Keratinocyte (primary cell): ENCODE measurements around the gene GABPB2. TPM values are rescaled to one million over a fixed set of nuclear protein-coding genes. Genes with fewer than 3 reads are reported as not detected.

Source experiments
- DNase-seq: peaks from one replicate; pipeline ENCODE4 v3.0.0-alpha.2; 2011; ENCODE audit warnings: low read depth, missing footprints, low spot score
- FAIRE-seq: peaks from 2 replicates; lab custom pipeline; 2011; peaks lifted over from hg19 to GRCh38; lab: Jason Lieb, UNC
- H2AFZ ChIP-seq: 2 replicates; pipeline ENCODE4 v1.6.0; 2012; ENCODE audit warnings: low read length, control low read depth, inconsistent platforms; ENCODE audit not compliant: control insufficient read depth
- H3K27ac ChIP-seq: 2 replicates; pipeline ENCODE4 v1.5.1; 2011; ENCODE audit warnings: low read length; ENCODE audit not compliant: control insufficient read depth, insufficient read depth
- H3K27me3 ChIP-seq: 3 replicates; pipeline ENCODE4 v1.6.0; 2011; ENCODE audit warnings: low read length; ENCODE audit not compliant: control insufficient read depth, insufficient read depth; ENCODE audit errors: extremely low read depth
- H3K36me3 ChIP-seq, 2 experiments: 2 replicates in 1 of 2; 3 replicates in 1 of 2; pipeline ENCODE4 v1.5.1; 2011; ENCODE audit warnings: low read length in 2 of 2, mild to moderate bottlenecking in 1 of 2; ENCODE audit not compliant: control insufficient read depth in 2 of 2, insufficient read depth in 2 of 2; ENCODE audit errors: extremely low read depth in 1 of 2
- H3K4me1 ChIP-seq: 3 replicates; pipeline ENCODE4 v1.5.1; 2011; ENCODE audit warnings: low read length; ENCODE audit not compliant: control insufficient read depth, insufficient read depth; ENCODE audit errors: extremely low read depth
- H3K4me2 ChIP-seq: 3 replicates; pipeline ENCODE4 v1.6.0; 2011; ENCODE audit warnings: low read depth, low read length; ENCODE audit not compliant: control insufficient read depth, insufficient read depth; ENCODE audit errors: extremely low read depth
- H3K4me3 ChIP-seq, 3 experiments: fragments of 200-600 bp in 1 of 3; sonication (generic) in 1 of 3; 2 replicates in 2 of 3; 3 replicates in 1 of 3; pipeline ENCODE4 v1.5.1; 2011 to 2016; ENCODE audit warnings: low read length in 3 of 3, mild to moderate bottlenecking in 3 of 3, control low read depth in 2 of 3, inconsistent platforms in 1 of 3, low read depth in 1 of 3, mixed read lengths in 1 of 3, mixed run types in 1 of 3, moderate library complexity in 1 of 3; ENCODE audit not compliant: control insufficient read depth in 2 of 3, insufficient read depth in 2 of 3; ENCODE audit errors: extremely low read depth in 1 of 3
- H3K79me2 ChIP-seq: 2 replicates; pipeline ENCODE4 v1.6.0; 2012; ENCODE audit warnings: low read length; ENCODE audit not compliant: control insufficient read depth, insufficient read depth
- H3K9ac ChIP-seq: 3 replicates; pipeline ENCODE4 v1.6.0; 2011; ENCODE audit warnings: low read length; ENCODE audit not compliant: control insufficient read depth, insufficient read depth; ENCODE audit errors: extremely low read depth
- H3K9me1 ChIP-seq: 3 replicates; pipeline ENCODE4 v1.6.0; 2011; ENCODE audit warnings: low read length; ENCODE audit not compliant: control insufficient read depth, insufficient read depth; ENCODE audit errors: extremely low read depth
- H3K9me3 ChIP-seq: 2 replicates; pipeline ENCODE4 v1.5.1; 2012; ENCODE audit warnings: low read depth, low read length; ENCODE audit not compliant: control insufficient read depth
- H4K20me1 ChIP-seq: 3 replicates; pipeline ENCODE4 v1.6.0; 2011; ENCODE audit warnings: low read length; ENCODE audit not compliant: control insufficient read depth, insufficient read depth; ENCODE audit errors: extremely low read depth
- CTCF ChIP-seq, 3 experiments: IDR thresholded peaks in 1 of 3; conservative IDR thresholded peaks in 1 of 3; optimal IDR thresholded peaks in 1 of 3; 2 replicates in 2 of 3; 3 replicates in 1 of 3; pipeline versions ENCODE3 to v1.5.1; 2011; ENCODE audit warnings: low read length in 3 of 3, mild to moderate bottlenecking in 3 of 3, moderate library complexity in 2 of 3, control low read depth in 1 of 3, inconsistent platforms in 1 of 3; ENCODE audit not compliant: insufficient read depth in 2 of 3; ENCODE audit errors: extremely low read depth in 1 of 3
- EZH2 ChIP-seq: IDR thresholded peaks from one replicate; pipeline ENCODE4 v1.6.1; 2012; ENCODE audit warnings: inconsistent platforms, mild to moderate bottlenecking, low read length, moderate library complexity
- dilution Hi-C: fragments of 300-500 bp; cut with MboI; formaldehyde crosslinking; loops from one replicate; pipeline ENCODE4 v1.7.0; 2020; ENCODE audit warnings: low sequenced_read_pairs; ENCODE audit not compliant: extremely low pct_ligation_motif_present
- polyA plus RNA-seq, 5 experiments: library from polyadenylated mRNA; depleted of rRNA in 3 of 5; stranded (reverse) in 3 of 5; stranded (forward) in 1 of 5; unstranded in 1 of 5; fragments of >200 nt; gene quantifications; 1 replicate in 1 of 5; 2 replicates in 3 of 5; 3 replicates in 1 of 5; pipeline versions ENCODE4 v1.2.1 to v1.2.3, GENCODE V29; 2011 to 2012; ENCODE audit warnings: missing spikeins in 2 of 5, low read depth in 1 of 5, low replicate concordance in 1 of 5

GABPB2 gene
- polyA plus RNA-seq, 1 donor (not counting 4 experiments of a cell fraction or from before 2014, with no cell fraction given): 13.3 TPM

- H4K20me1 ChIP-seq: no peaks in the 10 kb centered on the region
- no peak overlapping the region for H2AFZ ChIP-seq
- no peak overlapping the region for H3K4me2 ChIP-seq
- H3K9me1 ChIP-seq: no peaks in the 10 kb centered on the region
- dilution Hi-C loops: no loop called here
- no peak overlapping the region for H3K4me3 ChIP-seq
- no peak for DNase-seq
- peaks cover 15% of the 10 kb centered on the region for H3K4me1 ChIP-seq
- FAIRE-seq: no peak
- H3K79me2 ChIP-seq: no peaks in the 10 kb centered on the region
- peaks cover 15% of the 10 kb centered on the region for H3K27me3 ChIP-seq
- H3K27ac ChIP-seq: no peak overlapping the region
- H3K36me3 ChIP-seq: no peaks in the 10 kb centered on the region
- H3K9me3 ChIP-seq: no peaks in the 10 kb centered on the region
- H3K9ac ChIP-seq: no peak overlapping the region
- TF ChIP-seq EZH2: no peak
- TF ChIP-seq CTCF (optimal IDR thresholded peaks at IDR 0.05 in 1 of 3, IDR thresholded peaks at IDR 0.05 in 1 of 3, conservative IDR thresholded peaks at IDR 0.05 in 1 of 3; ENCODE audit: extremely low read depth in 1 of 3, insufficient read depth in 2 of 3, low read length in 3 of 3): no peak
These were observed 72.5 kb downstream of the GABPB2 start for GRCh38 chr1:151143057-151143435.

DNA sequence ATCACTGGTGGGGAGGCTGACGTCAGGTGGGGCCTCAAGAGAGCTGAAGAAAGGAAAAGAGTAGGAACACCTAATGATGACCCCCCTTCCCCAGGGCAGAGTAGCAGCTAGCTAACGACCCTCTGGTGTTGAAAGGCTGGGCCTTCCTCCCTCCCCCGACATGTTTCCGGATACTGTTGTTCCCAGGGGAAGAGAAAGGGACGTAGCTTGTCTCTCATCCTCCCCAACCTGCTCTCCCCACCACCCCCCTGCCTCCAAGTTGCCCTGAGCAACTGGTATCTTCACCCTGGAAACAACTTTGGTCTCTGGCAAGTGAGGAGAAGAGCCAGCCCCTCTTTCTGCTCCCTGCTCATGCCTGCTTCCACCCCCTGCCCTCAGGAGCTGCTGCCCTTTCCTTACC is 73.4 kb downstream of the GABPB2 start:
- Histone ChIP-seq H2AFZ (no peak overlapping the region), H3K9me3 (no peaks in the 10 kb centered on the region), H3K36me3 (no peaks in the 10 kb centered on the region), H4K20me1 (no peaks in the 10 kb centered on the region), H3K9me1 (no peaks in the 10 kb centered on the region), H3K4me3 (no peak overlapping the region), H3K27me3 (peaks cover 15% of the 10 kb centered on the region), H3K27ac (no peak overlapping the region), H3K9ac (no peak overlapping the region), H3K4me1 (peaks cover 15% of the 10 kb centered on the region), H3K79me2 (no peaks in the 10 kb centered on the region), H3K4me2 (no peak overlapping the region)
- DNase-seq (no peak), FAIRE-seq (no peak)
- TF ChIP-seq CTCF (optimal IDR thresholded peaks at IDR 0.05 in 1 of 3, IDR thresholded peaks at IDR 0.05 in 1 of 3, conservative IDR thresholded peaks at IDR 0.05 in 1 of 3; ENCODE audit: extremely low read depth in 1 of 3, insufficient read depth in 2 of 3, low read length in 3 of 3): no peak
- TF ChIP-seq EZH2: no peak
- dilution Hi-C loops: no loop called here
